Fibroblast of the aortic adventitia (primary cell): ENCODE measurements around the gene POU4F2. TPM values are rescaled to one million over a fixed set of nuclear protein-coding genes. Genes with fewer than 3 reads are reported as not detected.

Experiments
- DNase-seq: peaks from one replicate; pipeline ENCODE4 v3.0.0-alpha.2; 2010; ENCODE audit warnings: low read depth
- H3K4me3 ChIP-seq: 2 replicates; pipeline ENCODE4 v1.5.1; 2011; ENCODE audit warnings: low read depth, mild to moderate bottlenecking, control low read depth, low read length, moderate library complexity
- CTCF ChIP-seq: IDR thresholded peaks from 2 replicates; pipeline ENCODE4 v1.5.1; 2011; ENCODE audit warnings: mild to moderate bottlenecking, low read length, control low read depth, inconsistent platforms; ENCODE audit not compliant: insufficient read depth
- total RNA-seq: library from RNA; depleted of rRNA; stranded (reverse); fragments of >200 nt; gene quantifications from 2 replicates; pipeline ENCODE4 v1.2.3, GENCODE V29; 2012; ENCODE audit warnings: low replicate concordance

Gene POU4F2
- not detected in 2 replicates for total RNA-seq

- TF ChIP-seq CTCF = no peak
- DNase-seq = no peak
- peak within 1 kb of the TSS; percentile 25 for H3K4me3 ChIP-seq
These were observed at the start of gene POU4F2 for GRCh38 chr4:146638786-146639505. Gene POU4F2 (plus strand): TSS chr4:146638893. CDS start chr4:146639141, 248 bp downstream.

GRCh38 chr4:146590801-146591200 lies 47.9 kb upstream of the POU4F2 start:
- DNase-seq = no peak
- TF ChIP-seq CTCF = no peak

DNA sequence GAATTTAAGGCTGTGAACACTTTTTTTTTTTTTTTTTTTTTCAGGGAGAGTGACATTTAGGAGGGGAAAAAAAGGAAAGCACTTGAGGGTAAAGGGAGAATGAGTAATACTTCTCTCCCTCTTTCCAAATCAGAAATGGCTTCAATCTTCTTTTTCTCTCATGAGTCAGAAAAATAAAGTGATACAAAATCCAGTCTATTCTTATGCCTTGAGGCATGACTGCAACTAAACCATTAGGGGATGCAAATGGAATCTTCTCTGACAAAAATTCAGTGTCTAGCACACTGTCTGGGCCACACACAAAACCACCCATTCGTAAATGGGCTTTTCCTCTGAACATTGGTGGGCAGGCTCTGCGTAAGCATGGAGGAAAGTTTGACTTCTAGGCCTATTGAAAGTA lies 46.7 kb upstream of the POU4F2 start:
- TF ChIP-seq CTCF = no peak
- H3K4me3 ChIP-seq = no peak overlapping the region
- DNase-seq = no peak

More at GRCh38 chr4:146590801-146591200, 47.9 kb upstream of the POU4F2 start:
- H3K4me3 ChIP-seq = no peak overlapping the region

- no peak for DNase-seq
- H3K4me3 ChIP-seq = no peak overlapping the region
- TF ChIP-seq CTCF = no peak
These were observed 5.8 kb upstream of the POU4F2 start for GRCh38 chr4:146632770-146633470.

DNA sequence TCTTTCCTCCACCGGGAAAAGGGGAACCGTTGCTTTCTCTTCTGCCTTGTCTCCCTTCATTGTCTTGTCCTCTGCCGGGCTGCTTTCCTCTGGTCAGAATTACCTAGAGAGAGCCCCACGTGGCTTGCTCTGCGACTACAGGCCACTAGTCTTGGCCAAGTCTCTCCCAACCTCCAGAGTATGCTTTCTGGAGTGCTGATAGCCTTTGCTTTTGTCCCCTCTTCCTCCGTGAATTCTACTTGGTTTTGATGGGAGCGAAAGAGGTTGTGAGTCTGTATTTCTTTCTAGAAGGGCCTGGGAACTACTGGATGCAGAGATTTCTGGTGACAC lies 5.3 kb upstream of the POU4F2 start:
- no peak for DNase-seq
- H3K4me3 ChIP-seq = no peak overlapping the region
- TF ChIP-seq CTCF = no peak

DNA sequence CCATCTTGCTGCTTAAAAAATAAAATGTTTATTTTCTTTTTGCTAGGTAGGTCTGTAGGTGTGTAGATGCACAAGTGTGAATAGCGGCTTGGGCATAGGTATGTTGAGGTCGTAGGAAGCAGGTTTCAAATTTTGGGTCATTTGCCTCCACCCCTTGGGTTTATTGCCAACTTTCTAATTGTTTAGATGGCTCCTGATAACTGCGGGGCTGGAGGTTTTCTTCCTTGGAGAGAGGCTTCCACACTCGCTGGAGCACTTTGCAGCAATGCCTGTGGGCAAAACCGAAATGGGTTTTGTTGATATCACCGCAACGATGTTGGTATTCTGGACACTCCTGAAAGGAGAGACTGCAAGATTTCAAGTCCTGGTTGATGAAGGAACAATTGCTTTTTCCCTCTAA lies 3.9 kb upstream of the POU4F2 start:
- DNase-seq = no peak
- H3K4me3 ChIP-seq = no peak overlapping the region
- no peak for TF ChIP-seq CTCF
